SK-N-SH (cell line): Measurements from ENCODE around the gene CGN.

Source experiments
- RAD21 ChIP-seq: IDR thresholded peaks from 2 replicates; pipeline ENCODE4 v1.6.1; 2012; ENCODE audit warnings: mild to moderate bottlenecking, low read length
- RCOR1 ChIP-seq: fragments of 150-350 bp; IDR thresholded peaks from 2 replicates; pipeline ENCODE4 v1.6.1; 2017; ENCODE audit warnings: antibody characterized with exemption, low read length
- TF ChIP-seq, protein P1 (sequence below): IDR thresholded peaks from 2 replicates; pipeline ENCODE4 v1.4.0; 2012; ENCODE audit warnings: low read depth

DNA sequence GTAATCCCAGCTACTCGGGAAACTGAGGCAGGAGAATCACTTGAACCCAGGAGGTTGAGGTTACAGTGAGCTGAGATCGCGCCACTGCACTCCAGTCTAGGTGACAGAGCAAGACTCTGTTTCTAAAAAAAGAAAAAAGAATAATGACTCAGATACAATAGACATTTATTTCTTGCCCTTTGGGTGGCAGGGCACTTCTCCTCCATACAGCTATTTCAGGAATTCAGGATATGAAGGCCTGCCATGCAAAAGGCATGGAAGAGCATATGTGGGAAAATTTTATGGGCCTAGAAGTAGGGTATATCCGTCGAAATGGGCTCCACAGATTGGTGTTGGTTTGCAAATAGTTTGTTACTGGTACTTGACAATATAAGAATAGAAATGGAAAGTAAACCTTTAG, 31.7 kb upstream of the CGN start:
- TF ChIP-seq RAD21 = no peak
- TF ChIP-seq, protein P1, sequence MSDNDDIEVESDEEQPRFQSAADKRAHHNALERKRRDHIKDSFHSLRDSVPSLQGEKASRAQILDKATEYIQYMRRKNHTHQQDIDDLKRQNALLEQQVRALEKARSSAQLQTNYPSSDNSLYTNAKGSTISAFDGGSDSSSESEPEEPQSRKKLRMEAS = no peak
- no peak for TF ChIP-seq RCOR1
